GM18519 (cell line): Measurements from ENCODE around the gene ARHGAP36.

ENCODE experiments used
- ATAC-seq: cut with Tn5 transposase; IDR thresholded peaks from one replicate; pipeline ENCODE4 v1.9.1; 2021; ENCODE audit warnings: mild to moderate bottlenecking, moderate library complexity; ENCODE audit not compliant: unreplicated experiment, low FRiP score

ARHGAP36 gene

GRCh38 chrX:131058136-131058868, at the start of gene ARHGAP36:
Gene ARHGAP36, plus strand, starts transcription at chrX:131058346. Its CDS starts 23,320 bp downstream, at chrX:131081666.
- no peak for ATAC-seq

- ATAC-seq: no peak
These were observed 48.0 kb upstream of the ARHGAP36 start for GRCh38 chrX:131010186-131010585.

GRCh38 chrX:131025336-131025735, 32.8 kb upstream of the ARHGAP36 start:
- no peak for ATAC-seq

GRCh38 chrX:131032354-131033230, 25.6 kb upstream of the ARHGAP36 start:
- no peak for ATAC-seq

- no peak for ATAC-seq
These were observed 24.1 kb upstream of the ARHGAP36 start for GRCh38 chrX:131034063-131034462.

GRCh38 chrX:131040781-131041180, 17.4 kb upstream of the ARHGAP36 start:
- no peak for ATAC-seq

- ATAC-seq: no peak
These were observed 16.5 kb upstream of the ARHGAP36 start for GRCh38 chrX:131041667-131042066.

GRCh38 chrX:131045726-131046125, 12.4 kb upstream of the ARHGAP36 start:
- ATAC-seq: no peak

- no peak for ATAC-seq
These were observed 11.6 kb upstream of the ARHGAP36 start for GRCh38 chrX:131046596-131046995.

GRCh38 chrX:131047180-131047579, 11.0 kb upstream of the ARHGAP36 start:
- ATAC-seq: no peak

- no peak for ATAC-seq
These were observed 5.1 kb upstream of the ARHGAP36 start for GRCh38 chrX:131053076-131053475.

- no peak for ATAC-seq
These were observed 3.2 kb upstream of the ARHGAP36 start for GRCh38 chrX:131054906-131055305.

- ATAC-seq: no peak
These were observed 440 bp upstream of the ARHGAP36 start for GRCh38 chrX:131057706-131058105.

GRCh38 chrX:131059246-131059645, 1.1 kb downstream of the ARHGAP36 start:
- no peak for ATAC-seq

GRCh38 chrX:131060147-131060546, 2.0 kb downstream of the ARHGAP36 start:
- no peak for ATAC-seq

GRCh38 chrX:131061306-131061705, 3.2 kb downstream of the ARHGAP36 start:
- ATAC-seq: no peak

GRCh38 chrX:131063613-131064012, 5.5 kb downstream of the ARHGAP36 start:
- no peak for ATAC-seq

- no peak for ATAC-seq
These were observed 8.1 kb downstream of the ARHGAP36 start for GRCh38 chrX:131066237-131066636.

GRCh38 chrX:131067216-131067615, 9.1 kb downstream of the ARHGAP36 start:
- no peak for ATAC-seq

- ATAC-seq: no peak
These were observed 9.9 kb downstream of the ARHGAP36 start for GRCh38 chrX:131067846-131068745.
